Neutrophil (primary cell): ENCODE results near the gene TRABD.

Experiments used
- H3K27ac ChIP-seq: fragments of 200-600 bp; sonication (generic); 2 replicates; pipeline ENCODE4 v1.5.1; 2016; ENCODE audit warnings: mild to moderate bottlenecking, moderate library complexity
- H3K27me3 ChIP-seq: fragments of 200-600 bp; sonication (generic); 2 replicates; pipeline ENCODE4 v1.6.0; 2016; ENCODE audit warnings: mild to moderate bottlenecking
- H3K36me3 ChIP-seq: fragments of 200-600 bp; sonication (generic); 2 replicates; pipeline ENCODE4 v1.5.1; 2017
- H3K4me1 ChIP-seq, 2 experiments: fragments of 200-600 bp in 1 of 2; sonication (generic) in 1 of 2; 1 replicate in 1 of 2; 2 replicates in 1 of 2; pipeline versions ENCODE4 v1.5.1 to v1.6.1; 2013 to 2016; ENCODE audit warnings: low read depth in 1 of 2, low read length in 1 of 2, mild to moderate bottlenecking in 1 of 2, moderate library complexity in 1 of 2; ENCODE audit not compliant: control insufficient read depth in 1 of 2, insufficient read depth in 1 of 2
- H3K4me3 ChIP-seq, 2 experiments: fragments of 200-600 bp in 1 of 2; sonication (generic) in 1 of 2; 1 replicate in 1 of 2; 2 replicates in 1 of 2; pipeline ENCODE4 v1.5.1; 2013 to 2016; ENCODE audit warnings: low read depth in 1 of 2, low read length in 1 of 2, mild to moderate bottlenecking in 1 of 2, moderate library complexity in 1 of 2
- H3K9me3 ChIP-seq: fragments of 200-600 bp; sonication (generic); 2 replicates; pipeline ENCODE4 v1.5.1; 2016
- CTCF ChIP-seq: fragments of 200-600 bp; sonication (generic); IDR thresholded peaks from 2 replicates; pipeline ENCODE4 v1.5.1; 2016; ENCODE audit warnings: antibody characterized with exemption

Gene TRABD

GRCh38 chr22:50243685-50244419, 58.1 kb downstream of the TRABD start:
- TF ChIP-seq CTCF, result no peak
- H3K4me1 ChIP-seq, result peaks cover 52 to 59% of the 10 kb centered on the region in 2 experiments
- H3K9me3 ChIP-seq, result no peaks in the 10 kb centered on the region
- peak overlapping the region; percentile 72 to 86 for H3K4me3 ChIP-seq
- H3K36me3 ChIP-seq, result peaks cover 41% of the 10 kb centered on the region
- H3K27ac ChIP-seq, result peak overlapping the region; percentile 88
- no peaks in the 10 kb centered on the region for H3K27me3 ChIP-seq

DNA sequence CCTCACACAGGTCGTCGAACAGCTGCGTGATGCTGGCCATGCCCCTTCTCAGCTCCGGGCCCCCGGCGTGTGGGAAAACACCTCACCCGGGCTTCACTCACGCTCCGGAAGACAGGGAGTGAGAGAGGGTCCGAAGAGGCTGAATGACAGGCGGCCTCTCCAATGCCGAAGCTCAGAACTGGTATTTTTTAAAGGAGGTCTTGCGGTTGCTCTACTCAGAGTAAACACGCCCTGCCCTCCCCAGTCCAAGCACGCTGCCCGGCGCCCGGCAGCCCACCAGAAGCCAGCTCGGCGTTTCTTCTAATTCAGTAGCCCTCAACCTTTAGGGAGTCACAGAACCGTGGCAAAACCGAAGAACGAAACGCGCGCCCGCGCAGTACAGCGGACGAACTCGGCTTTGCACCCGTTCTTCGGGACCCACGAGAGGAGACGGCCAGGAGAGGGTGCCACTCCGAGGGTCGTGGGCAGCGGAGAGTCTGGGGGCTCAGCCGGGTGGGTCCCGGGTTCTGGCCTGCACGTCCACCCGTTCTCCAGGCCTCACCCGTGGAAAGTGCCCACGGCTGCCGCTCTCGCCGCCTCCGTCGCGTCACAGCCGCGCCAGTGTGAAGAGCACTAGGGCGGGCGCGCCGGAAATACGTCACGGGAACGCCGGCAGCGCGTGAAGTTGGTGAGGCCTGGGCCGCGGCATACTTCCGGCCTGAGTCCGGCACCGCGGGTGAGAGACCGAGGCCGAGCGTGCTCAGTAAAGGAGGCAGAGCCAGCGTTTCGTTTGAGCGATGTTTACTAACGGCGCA, 58.9 kb downstream of the TRABD start, which contains the start of gene TUBGCP6:
TUBGCP6 (minus strand) TSS at position 604 of the 794 bp plus-strand sequence; CDS start at position 40, 564 bp downstream.
- Histone ChIP-seq H3K36me3 (peaks cover 42% of the 10 kb centered on the region), H3K4me3 (peak within 1 kb of the TSS; percentile 72 to 86), H3K9me3 (no peaks in the 10 kb centered on the region), H3K4me1 (peaks cover 54 to 61% of the 10 kb centered on the region in 2 experiments), H3K27me3 (no peaks in the 10 kb centered on the region), H3K27ac (peak within 1 kb of the TSS; percentile 88)
- peak; percentile 61 for TF ChIP-seq CTCF

- Histone ChIP-seq H3K9me3 (no peaks in the 10 kb centered on the region), H3K36me3 (peaks cover 42% of the 10 kb centered on the region), H3K27me3 (no peaks in the 10 kb centered on the region), H3K27ac (peak overlapping the region; percentile 88), H3K4me3 (peak overlapping the region; percentile 72 to 86), H3K4me1 (peaks cover 62 to 69% of the 10 kb centered on the region in 2 experiments)
- TF ChIP-seq CTCF, result no peak
These were observed 59.7 kb downstream of the TRABD start for GRCh38 chr22:50245214-50246072.

GRCh38 chr22:50246242-50247175, 60.8 kb downstream of the TRABD start:
- peak overlapping the region in 1 of 2 experiments; percentile 72 for H3K4me3 ChIP-seq
- no peaks in the 10 kb centered on the region for H3K9me3 ChIP-seq
- H3K36me3 ChIP-seq, result peaks cover 42% of the 10 kb centered on the region
- H3K27ac ChIP-seq, result no peak overlapping the region
- H3K4me1 ChIP-seq, result peaks cover 67 to 71% of the 10 kb centered on the region in 2 experiments
- no peak for TF ChIP-seq CTCF
- H3K27me3 ChIP-seq, result no peaks in the 10 kb centered on the region
